ENCODE results near the gene RABL2A.
"Not testable (repeated sequence)": the region's sequence is repeated elsewhere in the genome, so short reads cannot be mapped to it uniquely, and the experiment has no call there.

The RABL2A gene

DNA sequence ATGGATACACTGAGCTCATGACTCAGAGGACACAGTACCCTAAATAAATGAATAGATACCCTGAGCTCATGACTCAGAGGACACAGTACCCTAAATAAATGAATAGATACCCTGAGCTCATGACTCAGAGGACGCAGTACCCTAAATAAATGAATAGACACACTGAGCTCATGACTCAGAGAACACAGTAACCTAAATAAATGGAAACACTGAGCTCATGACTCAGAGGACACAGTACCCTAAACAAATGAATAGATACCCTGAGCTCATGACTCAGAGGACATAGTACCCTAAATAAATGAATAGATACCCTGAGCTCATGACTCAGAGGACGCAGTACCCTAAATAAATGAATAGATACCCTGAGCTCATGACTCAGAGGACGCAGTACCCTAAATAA lies 25.5 kb downstream of the RABL2A start:
- no CpG with 5 or more reads among the region's 3 CpGs for WGBS, 2 experiments
- not testable (repeated sequence) for H3K9me3 ChIP-seq (ENCODE audit: control insufficient read depth, low read length); H3K4me1 ChIP-seq (ENCODE audit: control insufficient read depth, insufficient read depth, low read length); H3K27ac ChIP-seq (ENCODE audit: insufficient read depth, low read depth, low read length, poor library complexity, severe bottlenecking); H3K4me3 ChIP-seq (ENCODE audit: insufficient read depth, low read depth, low read length); H3K27me3 ChIP-seq (ENCODE audit: control insufficient read depth, insufficient read depth, low read length, poor library complexity, severe bottlenecking); H3K36me3 ChIP-seq (ENCODE audit: control insufficient read depth, insufficient read depth, low read length)

- 40% methylated on average over 25 to 27 of the region's 27 CpGs for WGBS, 2 experiments
- H3K4me1 ChIP-seq (ENCODE audit: control insufficient read depth, insufficient read depth, low read length); H3K27ac ChIP-seq (ENCODE audit: insufficient read depth, low read depth, low read length, poor library complexity, severe bottlenecking); H3K36me3 ChIP-seq (ENCODE audit: control insufficient read depth, insufficient read depth, low read length); H3K9me3 ChIP-seq (ENCODE audit: control insufficient read depth, low read length); H3K27me3 ChIP-seq (ENCODE audit: control insufficient read depth, insufficient read depth, low read length, poor library complexity, severe bottlenecking): not testable (repeated sequence)
- peak overlapping the region; percentile 18 for H3K4me3 ChIP-seq (ENCODE audit: insufficient read depth, low read depth, low read length)
These were observed 29.1 kb downstream of the RABL2A start for GRCh38 chr2:113656031-113656624.

DNA sequence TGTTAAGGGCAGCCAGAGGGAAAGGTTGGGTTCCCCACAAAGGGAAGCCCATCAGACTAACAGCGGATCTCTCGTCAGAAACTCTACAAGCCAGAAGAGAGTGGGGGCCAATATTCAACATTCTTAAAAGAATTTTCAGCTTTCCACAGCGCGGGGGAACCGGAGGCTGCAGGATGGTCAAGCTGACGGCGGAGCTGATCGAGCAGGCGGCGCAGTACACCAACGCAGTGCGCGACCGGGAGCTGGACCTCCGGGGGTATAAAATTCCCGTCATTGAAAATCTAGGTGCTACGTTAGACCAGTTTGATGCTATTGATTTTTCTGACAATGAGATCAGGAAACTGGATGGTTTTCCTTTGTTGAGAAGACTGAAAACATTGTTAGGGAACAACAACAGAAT lies 30.7 kb downstream of the RABL2A start:
- H3K9me3 ChIP-seq (ENCODE audit: control insufficient read depth, low read length); H3K27me3 ChIP-seq (ENCODE audit: control insufficient read depth, insufficient read depth, low read length, poor library complexity, severe bottlenecking); H3K4me3 ChIP-seq (ENCODE audit: insufficient read depth, low read depth, low read length); H3K27ac ChIP-seq (ENCODE audit: insufficient read depth, low read depth, low read length, poor library complexity, severe bottlenecking); H3K4me1 ChIP-seq (ENCODE audit: control insufficient read depth, insufficient read depth, low read length); H3K36me3 ChIP-seq (ENCODE audit: control insufficient read depth, insufficient read depth, low read length): not testable (repeated sequence)
- 95% methylated on average over 17 of the region's 17 CpGs for WGBS, 2 experiments

DNA sequence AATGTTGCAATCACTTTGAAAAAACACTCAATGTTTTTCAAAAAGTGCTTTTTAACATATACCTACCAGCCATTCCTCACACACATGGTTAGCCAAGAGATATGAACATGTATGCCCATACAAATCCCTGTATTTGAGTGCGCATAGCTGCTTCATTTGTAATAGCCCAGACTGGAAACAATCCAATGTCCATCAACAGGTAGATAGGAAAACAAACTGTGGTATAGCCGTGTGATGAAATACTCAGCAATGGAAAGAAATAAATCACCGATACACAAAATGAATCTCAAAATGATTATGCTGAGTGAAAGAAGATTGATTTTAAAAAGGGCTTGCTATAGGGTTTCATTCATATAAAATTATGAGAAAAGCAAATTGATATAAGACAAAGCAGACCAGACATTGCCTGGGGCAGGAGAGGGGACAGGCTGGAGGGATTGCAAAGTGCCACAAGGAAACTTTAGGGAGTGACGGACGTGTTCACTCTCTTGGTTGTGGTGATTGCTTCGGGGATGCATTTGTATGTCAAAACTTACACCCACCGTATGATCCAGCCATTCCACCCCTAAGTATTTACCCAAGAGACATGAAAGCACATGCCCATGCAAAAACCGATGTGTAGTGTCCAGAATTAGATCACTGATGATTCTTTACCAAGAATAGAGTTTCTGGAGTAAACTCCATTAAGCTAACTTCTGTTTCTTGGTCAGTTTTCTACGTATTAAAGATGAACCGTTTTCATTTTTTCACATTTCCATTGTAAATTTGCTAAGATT lies 36.4 kb downstream of the RABL2A start:
- not testable (repeated sequence) for H3K27ac ChIP-seq (ENCODE audit: insufficient read depth, low read depth, low read length, poor library complexity, severe bottlenecking); H3K4me1 ChIP-seq (ENCODE audit: control insufficient read depth, insufficient read depth, low read length); H3K4me3 ChIP-seq (ENCODE audit: insufficient read depth, low read depth, low read length); H3K9me3 ChIP-seq (ENCODE audit: control insufficient read depth, low read length); H3K36me3 ChIP-seq (ENCODE audit: control insufficient read depth, insufficient read depth, low read length); H3K27me3 ChIP-seq (ENCODE audit: control insufficient read depth, insufficient read depth, low read length, poor library complexity, severe bottlenecking)
- 90 to 93% methylated on average over 7 to 9 of the region's 10 CpGs for WGBS, 2 experiments

DNA sequence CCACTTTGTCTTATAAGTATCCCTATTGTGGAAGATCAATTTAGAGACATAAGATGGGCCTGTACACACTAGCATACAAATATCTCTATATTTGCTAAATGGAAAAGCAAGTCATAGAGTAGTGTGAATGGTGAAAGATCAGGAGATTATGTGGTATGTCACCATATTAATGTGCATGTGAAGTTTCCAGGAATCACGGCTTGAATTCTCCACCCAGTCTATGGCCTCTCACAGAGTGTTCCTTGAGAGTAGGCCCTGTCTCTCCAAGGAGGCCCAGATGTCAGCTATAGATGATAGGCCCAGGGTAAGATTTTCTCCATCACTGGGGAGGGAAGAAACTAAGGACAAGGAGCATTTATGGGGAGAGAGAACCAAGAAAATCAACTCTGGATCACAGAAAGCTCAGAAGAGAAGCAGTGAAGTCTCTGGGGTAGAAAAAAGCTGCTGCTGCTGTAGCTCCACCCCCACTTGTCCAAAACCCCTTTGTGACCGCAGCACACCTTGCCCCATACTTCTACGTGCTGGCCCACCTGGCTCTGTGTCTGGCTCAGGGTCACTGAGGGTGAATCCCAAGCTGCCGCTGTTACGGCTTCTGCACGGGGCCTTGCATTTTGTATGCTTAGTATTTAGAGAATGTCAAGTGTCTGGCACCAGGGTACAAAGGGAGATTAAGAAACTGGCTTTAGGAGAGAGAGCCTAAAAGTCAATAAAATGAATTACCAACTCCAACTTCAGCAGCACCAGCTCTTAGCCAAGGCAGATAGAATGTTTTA lies 37.9 kb downstream of the RABL2A start:
- not testable (repeated sequence) for H3K4me1 ChIP-seq (ENCODE audit: control insufficient read depth, insufficient read depth, low read length); H3K27me3 ChIP-seq (ENCODE audit: control insufficient read depth, insufficient read depth, low read length, poor library complexity, severe bottlenecking); H3K27ac ChIP-seq (ENCODE audit: insufficient read depth, low read depth, low read length, poor library complexity, severe bottlenecking); H3K9me3 ChIP-seq (ENCODE audit: control insufficient read depth, low read length); H3K36me3 ChIP-seq (ENCODE audit: control insufficient read depth, insufficient read depth, low read length); H3K4me3 ChIP-seq (ENCODE audit: insufficient read depth, low read depth, low read length)
- 92 to 95% methylated on average over 6 of the region's 6 CpGs for WGBS, 2 experiments

- H3K27ac ChIP-seq (ENCODE audit: insufficient read depth, low read depth, low read length, poor library complexity, severe bottlenecking); H3K4me3 ChIP-seq (ENCODE audit: insufficient read depth, low read depth, low read length); H3K36me3 ChIP-seq (ENCODE audit: control insufficient read depth, insufficient read depth, low read length); H3K9me3 ChIP-seq (ENCODE audit: control insufficient read depth, low read length); H3K27me3 ChIP-seq (ENCODE audit: control insufficient read depth, insufficient read depth, low read length, poor library complexity, severe bottlenecking); H3K4me1 ChIP-seq (ENCODE audit: control insufficient read depth, insufficient read depth, low read length): not testable (repeated sequence)
- WGBS, 2 experiments, result 93 to 95% methylated on average over 21 of the region's 21 CpGs
These were observed 41.9 kb downstream of the RABL2A start for GRCh38 chr2:113669013-113669412.

- H3K36me3 ChIP-seq (ENCODE audit: control insufficient read depth, insufficient read depth, low read length), result no peaks in the 10 kb centered on the region
- 68 to 71% methylated on average over 7 of the region's 7 CpGs for WGBS, 2 experiments
These were observed 45.4 kb downstream of the RABL2A start for GRCh38 chr2:113672326-113672932.

DNA sequence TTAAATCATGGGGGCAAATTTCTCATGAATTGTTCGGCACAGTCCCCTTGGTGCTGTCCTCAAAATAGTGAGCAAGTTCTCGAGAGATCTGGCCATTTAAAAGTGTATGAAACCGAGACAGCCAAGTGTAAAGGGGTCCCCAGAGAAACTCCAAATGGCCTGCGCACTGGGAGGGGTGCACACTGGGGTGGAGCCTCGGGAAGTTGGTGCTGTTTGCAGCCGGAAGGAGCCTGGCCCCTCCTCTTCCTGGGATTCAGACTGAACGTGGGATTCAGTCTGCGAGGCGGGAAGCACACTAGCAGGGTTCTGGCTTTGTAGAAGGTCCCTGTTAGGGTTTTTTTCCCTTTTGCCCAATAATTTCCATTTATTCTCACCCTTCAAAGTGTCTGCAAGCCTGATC lies 48.8 kb downstream of the RABL2A start:
- no peak overlapping the region for H3K27ac ChIP-seq (ENCODE audit: insufficient read depth, low read depth, low read length, poor library complexity, severe bottlenecking)
- 80 to 84% methylated on average over 9 of the region's 9 CpGs for WGBS, 2 experiments
- no peaks in the 10 kb centered on the region for H3K9me3 ChIP-seq (ENCODE audit: control insufficient read depth, low read length)
- H3K36me3 ChIP-seq (ENCODE audit: control insufficient read depth, insufficient read depth, low read length), result no peaks in the 10 kb centered on the region
- H3K27me3 ChIP-seq (ENCODE audit: control insufficient read depth, insufficient read depth, low read length, poor library complexity, severe bottlenecking), result peaks cover 3% of the 10 kb centered on the region
- no peak overlapping the region for H3K4me3 ChIP-seq (ENCODE audit: insufficient read depth, low read depth, low read length)
- no peaks in the 10 kb centered on the region for H3K4me1 ChIP-seq (ENCODE audit: control insufficient read depth, insufficient read depth, low read length)

More at GRCh38 chr2:113672326-113672932, 45.4 kb downstream of the RABL2A start:
- no peaks in the 10 kb centered on the region for H3K9me3 ChIP-seq (ENCODE audit: control insufficient read depth, low read length)
- no peak overlapping the region for H3K27ac ChIP-seq (ENCODE audit: insufficient read depth, low read depth, low read length, poor library complexity, severe bottlenecking)
- peaks cover 3% of the 10 kb centered on the region for H3K27me3 ChIP-seq (ENCODE audit: control insufficient read depth, insufficient read depth, low read length, poor library complexity, severe bottlenecking)
- no peaks in the 10 kb centered on the region for H3K4me1 ChIP-seq (ENCODE audit: control insufficient read depth, insufficient read depth, low read length)
- no peak overlapping the region for H3K4me3 ChIP-seq (ENCODE audit: insufficient read depth, low read depth, low read length)

GRCh38 chr2:113676623-113677266 lies 49.7 kb downstream of the RABL2A start:
- no peaks in the 10 kb centered on the region for H3K9me3 ChIP-seq (ENCODE audit: control insufficient read depth, low read length)

GRCh38 chr2:113677330-113677729 lies 50.3 kb downstream of the RABL2A start:
- no peak overlapping the region for H3K4me3 ChIP-seq (ENCODE audit: insufficient read depth, low read depth, low read length)
- 85 to 91% methylated on average over 2 of the region's 2 CpGs for WGBS, 2 experiments

More at GRCh38 chr2:113676623-113677266, 49.7 kb downstream of the RABL2A start:
- H3K36me3 ChIP-seq (ENCODE audit: control insufficient read depth, insufficient read depth, low read length), result no peaks in the 10 kb centered on the region
- WGBS, 2 experiments, result 92 to 97% methylated on average over 4 of the region's 4 CpGs
- no peak overlapping the region for H3K4me3 ChIP-seq (ENCODE audit: insufficient read depth, low read depth, low read length)
- peaks cover 3% of the 10 kb centered on the region for H3K27me3 ChIP-seq (ENCODE audit: control insufficient read depth, insufficient read depth, low read length, poor library complexity, severe bottlenecking)
- H3K27ac ChIP-seq (ENCODE audit: insufficient read depth, low read depth, low read length, poor library complexity, severe bottlenecking), result no peak overlapping the region
- H3K4me1 ChIP-seq (ENCODE audit: control insufficient read depth, insufficient read depth, low read length), result no peaks in the 10 kb centered on the region

More at GRCh38 chr2:113677330-113677729, 50.3 kb downstream of the RABL2A start:
- no peak overlapping the region for H3K27ac ChIP-seq (ENCODE audit: insufficient read depth, low read depth, low read length, poor library complexity, severe bottlenecking)
- H3K36me3 ChIP-seq (ENCODE audit: control insufficient read depth, insufficient read depth, low read length), result no peaks in the 10 kb centered on the region
- H3K27me3 ChIP-seq (ENCODE audit: control insufficient read depth, insufficient read depth, low read length, poor library complexity, severe bottlenecking), result peaks cover 3% of the 10 kb centered on the region
- no peaks in the 10 kb centered on the region for H3K4me1 ChIP-seq (ENCODE audit: control insufficient read depth, insufficient read depth, low read length)
- H3K9me3 ChIP-seq (ENCODE audit: control insufficient read depth, low read length), result no peaks in the 10 kb centered on the region
